ENCODE results near the gene WNT5A. TPM values are rescaled to one million over a fixed set of nuclear protein-coding genes. Genes with fewer than 3 reads are reported as not detected.
A peak's percentile ranks its signal among the peaks of the same experiment; 100 is the strongest.

The WNT5A gene
- polyA plus RNA-seq, 1 donor (not counting 4 experiments of a cell fraction or from before 2014, with no cell fraction given), result 9.4 TPM

DNA sequence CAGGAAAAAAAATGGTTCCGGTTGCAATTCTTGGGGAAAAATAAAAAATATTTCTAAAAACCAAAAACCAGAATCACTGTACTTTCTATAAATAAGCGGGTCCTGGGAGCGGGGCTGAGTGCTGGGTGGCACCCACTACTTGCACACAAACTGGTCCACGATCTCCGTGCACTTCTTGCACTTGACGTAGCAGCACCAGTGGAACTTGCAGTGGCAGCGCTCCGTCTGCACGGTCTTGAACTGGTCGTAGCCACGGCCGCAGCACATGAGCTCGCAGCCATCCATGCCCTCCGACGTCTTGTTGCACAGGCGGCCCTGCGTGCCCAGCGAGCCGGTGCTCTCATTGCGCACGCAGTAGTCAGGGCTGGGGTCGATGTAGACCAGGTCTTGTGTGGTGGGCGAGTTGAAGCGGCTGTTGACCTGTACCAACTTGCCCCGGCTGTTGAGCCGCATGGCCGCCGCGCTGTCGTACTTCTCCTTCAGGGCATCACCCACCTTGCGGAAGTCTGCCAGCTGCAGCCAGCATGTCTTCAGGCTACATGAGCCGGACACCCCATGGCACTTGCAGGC is 17.1 kb downstream of the WNT5A start:
- H3K9me1 ChIP-seq (ENCODE audit: control insufficient read depth, extremely low read depth, insufficient read depth, low read length), result no peaks in the 10 kb centered on the region
- H2AFZ ChIP-seq (ENCODE audit: control insufficient read depth, low read length), result no peak overlapping the region
- H3K27ac ChIP-seq (ENCODE audit: control insufficient read depth, insufficient read depth, low read length), result no peak overlapping the region
- DNase-seq (ENCODE audit: low read depth, low spot score) (no peak), FAIRE-seq (no peak)
- H3K4me1 ChIP-seq (ENCODE audit: control insufficient read depth, extremely low read depth, insufficient read depth, low read length), result peaks cover 8% of the 10 kb centered on the region
- peaks cover 14 to 22% of the 10 kb centered on the region in 2 experiments for H3K36me3 ChIP-seq (ENCODE audit: control insufficient read depth in 2 of 2, extremely low read depth in 1 of 2, insufficient read depth in 2 of 2, low read length in 2 of 2)
- no peak overlapping the region for H3K9ac ChIP-seq (ENCODE audit: control insufficient read depth, extremely low read depth, insufficient read depth, low read length)
- no peak overlapping the region for H3K4me2 ChIP-seq (ENCODE audit: control insufficient read depth, extremely low read depth, insufficient read depth, low read depth, low read length)
- H3K9me3 ChIP-seq (ENCODE audit: control insufficient read depth, low read depth, low read length), result no peaks in the 10 kb centered on the region
- dilution Hi-C loops (cut with MboI; ENCODE audit: extremely low pct_ligation_motif_present, low sequenced_read_pairs), result no loop called here
- TF ChIP-seq, protein P1, sequence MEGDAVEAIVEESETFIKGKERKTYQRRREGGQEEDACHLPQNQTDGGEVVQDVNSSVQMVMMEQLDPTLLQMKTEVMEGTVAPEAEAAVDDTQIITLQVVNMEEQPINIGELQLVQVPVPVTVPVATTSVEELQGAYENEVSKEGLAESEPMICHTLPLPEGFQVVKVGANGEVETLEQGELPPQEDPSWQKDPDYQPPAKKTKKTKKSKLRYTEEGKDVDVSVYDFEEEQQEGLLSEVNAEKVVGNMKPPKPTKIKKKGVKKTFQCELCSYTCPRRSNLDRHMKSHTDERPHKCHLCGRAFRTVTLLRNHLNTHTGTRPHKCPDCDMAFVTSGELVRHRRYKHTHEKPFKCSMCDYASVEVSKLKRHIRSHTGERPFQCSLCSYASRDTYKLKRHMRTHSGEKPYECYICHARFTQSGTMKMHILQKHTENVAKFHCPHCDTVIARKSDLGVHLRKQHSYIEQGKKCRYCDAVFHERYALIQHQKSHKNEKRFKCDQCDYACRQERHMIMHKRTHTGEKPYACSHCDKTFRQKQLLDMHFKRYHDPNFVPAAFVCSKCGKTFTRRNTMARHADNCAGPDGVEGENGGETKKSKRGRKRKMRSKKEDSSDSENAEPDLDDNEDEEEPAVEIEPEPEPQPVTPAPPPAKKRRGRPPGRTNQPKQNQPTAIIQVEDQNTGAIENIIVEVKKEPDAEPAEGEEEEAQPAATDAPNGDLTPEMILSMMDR (optimal IDR thresholded peaks at IDR 0.05 in 1 of 3, IDR thresholded peaks at IDR 0.05 in 1 of 3, conservative IDR thresholded peaks at IDR 0.05 in 1 of 3; ENCODE audit: extremely low read depth in 1 of 3, insufficient read depth in 2 of 3, low read length in 3 of 3), result no peak
- no peak for TF ChIP-seq EZH2 (IDR thresholded peaks at IDR 0.05; ENCODE audit: low read length)
- no peak overlapping the region for H3K4me3 ChIP-seq (ENCODE audit: control insufficient read depth in 2 of 3, extremely low read depth in 1 of 3, insufficient read depth in 2 of 3, low read depth in 1 of 3, low read length in 3 of 3)
- H3K27me3 ChIP-seq (ENCODE audit: control insufficient read depth, extremely low read depth, insufficient read depth, low read length), result no peaks in the 10 kb centered on the region
- H3K79me2 ChIP-seq (ENCODE audit: control insufficient read depth, insufficient read depth, low read length), result no peaks in the 10 kb centered on the region
- H4K20me1 ChIP-seq (ENCODE audit: control insufficient read depth, extremely low read depth, insufficient read depth, low read length), result no peaks in the 10 kb centered on the region

DNA sequence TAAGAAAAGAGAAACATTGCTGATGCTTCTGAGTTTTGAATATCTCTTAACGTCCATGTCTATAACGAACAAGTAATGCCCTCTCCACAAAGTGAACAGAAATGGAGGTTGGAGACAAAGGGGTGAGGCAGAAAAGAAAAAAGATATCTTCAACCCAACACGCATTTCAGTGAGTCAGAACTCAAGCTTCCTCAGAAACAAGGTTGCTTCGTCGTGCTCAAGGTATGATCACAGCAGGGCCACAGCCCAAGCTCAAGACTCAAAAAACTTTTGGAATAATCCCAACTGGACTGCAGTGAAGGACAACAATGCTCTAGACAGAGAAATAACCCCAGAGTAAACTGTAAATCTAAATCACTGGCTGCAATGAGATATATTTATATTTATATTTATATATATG is 18.9 kb downstream of the WNT5A start:
- no peak overlapping the region for H3K27ac ChIP-seq (ENCODE audit: control insufficient read depth, insufficient read depth, low read length)
- DNase-seq (ENCODE audit: low read depth, low spot score) (no peak), FAIRE-seq (peak; percentile 20)
- H3K4me2 ChIP-seq (ENCODE audit: control insufficient read depth, extremely low read depth, insufficient read depth, low read depth, low read length), result no peak overlapping the region
- H3K9ac ChIP-seq (ENCODE audit: control insufficient read depth, extremely low read depth, insufficient read depth, low read length), result no peak overlapping the region
- no peak overlapping the region for H3K4me3 ChIP-seq (ENCODE audit: control insufficient read depth in 2 of 3, extremely low read depth in 1 of 3, insufficient read depth in 2 of 3, low read depth in 1 of 3, low read length in 3 of 3)
- H3K9me1 ChIP-seq (ENCODE audit: control insufficient read depth, extremely low read depth, insufficient read depth, low read length), result no peaks in the 10 kb centered on the region
- no peaks in the 10 kb centered on the region for H3K27me3 ChIP-seq (ENCODE audit: control insufficient read depth, extremely low read depth, insufficient read depth, low read length)
- H3K4me1 ChIP-seq (ENCODE audit: control insufficient read depth, extremely low read depth, insufficient read depth, low read length), result peaks cover 8% of the 10 kb centered on the region
- dilution Hi-C loops (cut with MboI; ENCODE audit: extremely low pct_ligation_motif_present, low sequenced_read_pairs), result no loop called here
- no peaks in the 10 kb centered on the region for H3K79me2 ChIP-seq (ENCODE audit: control insufficient read depth, insufficient read depth, low read length)
- no peaks in the 10 kb centered on the region for H4K20me1 ChIP-seq (ENCODE audit: control insufficient read depth, extremely low read depth, insufficient read depth, low read length)
- H3K36me3 ChIP-seq (ENCODE audit: control insufficient read depth in 2 of 2, extremely low read depth in 1 of 2, insufficient read depth in 2 of 2, low read length in 2 of 2), result peaks cover 11 to 18% of the 10 kb centered on the region in 2 experiments
- no peak for TF ChIP-seq EZH2 (IDR thresholded peaks at IDR 0.05; ENCODE audit: low read length)
- TF ChIP-seq, protein P1 (optimal IDR thresholded peaks at IDR 0.05 in 1 of 3, IDR thresholded peaks at IDR 0.05 in 1 of 3, conservative IDR thresholded peaks at IDR 0.05 in 1 of 3; ENCODE audit: extremely low read depth in 1 of 3, insufficient read depth in 2 of 3, low read length in 3 of 3), result no peak
- no peak overlapping the region for H2AFZ ChIP-seq (ENCODE audit: control insufficient read depth, low read length)
- H3K9me3 ChIP-seq (ENCODE audit: control insufficient read depth, low read depth, low read length), result no peaks in the 10 kb centered on the region
